ENCODE results near the gene MACROD1. TPM values are rescaled to one million over a fixed set of nuclear protein-coding genes. Genes with fewer than 3 reads are reported as not detected.

The MACROD1 gene
- total and polyA plus RNA-seq, 9 of the 15 experiments (the other 6 are each of a cell fraction or from before 2014, with no cell fraction given), result 1.1 to 60.0 (median 26.4) TPM

DNA sequence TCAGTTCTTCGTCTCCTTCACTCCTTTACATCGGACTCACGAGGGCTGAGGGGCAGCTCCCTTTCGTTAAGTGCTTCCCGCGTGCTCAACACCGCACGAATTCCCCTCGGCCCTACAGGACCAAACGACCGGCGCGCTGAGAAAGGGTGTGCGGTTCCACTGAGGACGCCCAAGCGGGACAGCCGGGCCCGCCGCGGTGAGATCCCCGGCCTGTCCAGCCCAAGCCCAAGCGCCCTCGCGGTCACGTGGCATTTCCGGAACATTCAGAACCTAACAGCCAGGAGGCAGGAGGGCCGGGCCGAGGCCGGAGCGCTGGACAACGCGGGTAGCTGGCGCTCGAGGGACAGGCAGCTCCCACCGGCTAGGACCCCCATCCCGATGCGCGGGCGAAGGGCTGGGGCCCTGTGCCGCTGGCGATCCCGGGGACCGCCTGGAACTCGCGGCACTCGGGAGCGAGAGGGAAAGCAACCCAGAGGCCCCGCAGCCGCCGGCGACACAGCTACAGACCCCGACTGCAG, 19.3 kb upstream of the MACROD1 start:
- POLR2A ChIA-PET, result interaction anchor here (0.6 to 2.2 kb wide), 19 partner anchors 11 to 1514 kb away, joined by 3 to 29 read pairs (median 4); partner anchors contain the start of genes FERMT3, NUDT22, PPP1R14B and PRDX5
- TSS peak; percentile 79 for BruUV-seq (replicated peaks)
- H3K27ac ChIP-seq (ENCODE audit: extremely low read depth, low read depth, low read length), result peak overlapping the region; percentile 89
- in situ Hi-C loops (cut with MboI), result no loop called here
- DNase-seq (ENCODE audit: extremely low read depth in 1 of 4, low spot score in 3 of 4), result peak in 1 of 4 experiments; percentile 86
- H3K36me3 ChIP-seq (ENCODE audit: control insufficient read depth, insufficient read depth, low read length), result peaks cover 5% of the 10 kb centered on the region
- H2AFZ ChIP-seq (ENCODE audit: low read depth, low read length), result peak overlapping the region; percentile 72
- peak overlapping the region; percentile 70 for H3K4me3 ChIP-seq
- intact Hi-C loops (cut with micrococcal nuclease), result loop anchor here (2.0 to 5.0 kb wide), 3 partner anchors 46 to 172 kb away; partner anchors contain the start of genes CATSPERZ, DNAJC4 and RPS6KA4
- no peak for FAIRE-seq
- no peaks in the 10 kb centered on the region for H4K20me1 ChIP-seq (replicated peaks; ENCODE audit: control insufficient read depth, insufficient read depth, low read length)
- ATAC-seq, result peak; percentile 64
- peak overlapping the region; percentile 97 for H3K4me2 ChIP-seq (ENCODE audit: insufficient read depth, low read length)
- no peaks in the 10 kb centered on the region for H3K9me3 ChIP-seq (replicated peaks; ENCODE audit: control insufficient read depth, insufficient read depth, low read depth, low read length)
- H3K9me1 ChIP-seq (ENCODE audit: control insufficient read depth, insufficient read depth, low read length), result no peaks in the 10 kb centered on the region
- peaks cover 32% of the 10 kb centered on the region for H3K79me2 ChIP-seq (ENCODE audit: control insufficient read depth, insufficient read depth, low read length)
- CTCF ChIA-PET (ENCODE audit: low intra/inter-chr PET ratio), result no interaction called here
- no peaks in the 10 kb centered on the region for H3K27me3 ChIP-seq (ENCODE audit: control insufficient read depth in 2 of 2, insufficient read depth in 2 of 2, low read length in 2 of 2)
- H3K4me1 ChIP-seq (replicated peaks in 1 of 2; ENCODE audit: control insufficient read depth in 2 of 2, insufficient read depth in 2 of 2, low read length in 2 of 2), result peaks cover 26 to 55% of the 10 kb centered on the region in 2 experiments
- under 1% methylated on average over 45 of the region's 52 CpGs for WGBS (ENCODE audit: insufficient coverage, low coverage, missing lambda C conversion rate)
- H3K9ac ChIP-seq (ENCODE audit: insufficient read depth in 1 of 2, low read depth in 2 of 2, low read length in 2 of 2), result peak overlapping the region; percentile 84 to 99
- TF ChIP-seq CBX1 (IDR thresholded peaks at IDR 0.05; ENCODE audit: low read depth) (0 out of 2 replicates have a peak, but pooled peaks have one; percentile 70), L3MBTL2 (IDR thresholded peaks at IDR 0.05) (peak; percentile 98), ZNF143 (CRISPR knock-in tag; IDR thresholded peaks at IDR 0.05) (peak; percentile 54; the same call in 1 of the 2 replicates), HDAC3 (IDR thresholded peaks at IDR 0.05; ENCODE audit: borderline replicate concordance, partially characterized antibody) (no peak), CGGBP1 (CRISPR knock-in tag; IDR thresholded peaks at IDR 0.05) (0 out of 2 replicates have a peak, but pooled peaks have one; percentile 57), MAX (CRISPR knock-in tag; IDR thresholded peaks at IDR 0.05) (peak; percentile 92), CREB3L1 (IDR thresholded peaks at IDR 0.05; ENCODE audit: borderline replicate concordance, low read depth) (peak; percentile 89), HDAC2 (IDR thresholded peaks at IDR 0.05) (peak; percentile 69; the same call in 1 of the 2 replicates), ZBED1 (IDR thresholded peaks at IDR 0.05) (0 out of 2 replicates have a peak, but pooled peaks have one; percentile 71), ZNF644 (tag; IDR thresholded peaks at IDR 0.05; ENCODE audit: low read depth) (no peak), PCBP1 (IDR thresholded peaks at IDR 0.05; ENCODE audit: low read depth, low read length, poor library complexity, severe bottlenecking) (peak; percentile 52), SMAD4 (CRISPR knock-in tag; conservative IDR thresholded peaks at IDR 0.05) (peak; percentile 73; the same call in 1 of the 2 replicates), ETV5 (CRISPR knock-in tag; IDR thresholded peaks at IDR 0.05; ENCODE audit: low read depth) (peak; percentile 62; the same call in 1 of the 2 replicates), NCOA1 (IDR thresholded peaks at IDR 0.05; ENCODE audit: low read depth) (no peak), OTX1 (CRISPR knock-in tag; IDR thresholded peaks at IDR 0.05) (peak; percentile 90), POLR2A (conservative IDR thresholded peaks at IDR 0.05) (peak; percentile 99), TFAP4 (CRISPR knock-in tag; IDR thresholded peaks at IDR 0.05; ENCODE audit: borderline replicate concordance) (peak; percentile 81), MYNN (IDR thresholded peaks at IDR 0.05) (peak; percentile 36; the same call in 1 of the 2 replicates), MYNN (CRISPR knock-in tag; IDR thresholded peaks at IDR 0.05) (no peak)
- TF ChIP-seq, protein P1, sequence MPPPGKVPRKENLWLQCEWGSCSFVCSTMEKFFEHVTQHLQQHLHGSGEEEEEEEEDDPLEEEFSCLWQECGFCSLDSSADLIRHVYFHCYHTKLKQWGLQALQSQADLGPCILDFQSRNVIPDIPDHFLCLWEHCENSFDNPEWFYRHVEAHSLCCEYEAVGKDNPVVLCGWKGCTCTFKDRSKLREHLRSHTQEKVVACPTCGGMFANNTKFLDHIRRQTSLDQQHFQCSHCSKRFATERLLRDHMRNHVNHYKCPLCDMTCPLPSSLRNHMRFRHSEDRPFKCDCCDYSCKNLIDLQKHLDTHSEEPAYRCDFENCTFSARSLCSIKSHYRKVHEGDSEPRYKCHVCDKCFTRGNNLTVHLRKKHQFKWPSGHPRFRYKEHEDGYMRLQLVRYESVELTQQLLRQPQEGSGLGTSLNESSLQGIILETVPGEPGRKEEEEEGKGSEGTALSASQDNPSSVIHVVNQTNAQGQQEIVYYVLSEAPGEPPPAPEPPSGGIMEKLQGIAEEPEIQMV (tag; conservative IDR thresholded peaks at IDR 0.05; ENCODE audit: low read depth), result no peak
